PC-3 (cell line): ENCODE data around the gene ZNF814. TPM values are rescaled to one million over a fixed set of nuclear protein-coding genes. Genes with fewer than 3 reads are reported as not detected.
"Not testable (repeated sequence)": the region's sequence is repeated elsewhere in the genome, so short reads cannot be mapped to it uniquely, and the experiment has no call there.

Experiments used
- ATAC-seq: fragments of 200-7000 bp; cut with Tn5 transposase; 2 replicates; pipeline ENCODE4 v1.9.1; 2020; ENCODE audit warnings: mild to moderate bottlenecking, moderate library complexity
- BruUV-seq: library from RNA; stranded (reverse); fragments of 400-500 nt; replicated peaks from 2 replicates; lab custom pipeline; 2021; lab: Mats Ljungman, UMichigan
- CTCF ChIA-PET: fragments of 300-600 bp; sonication (Branson Sonifier 250); formaldehyde crosslinking; loops from one replicate; lab custom pipeline; 2022; ENCODE audit warnings: antibody characterized with exemption; lab: Charles Lee
- POLR2A ChIA-PET: fragments of 300-600 bp; sonication (Branson Sonifier 250); formaldehyde crosslinking; loops from one replicate; lab custom pipeline; 2022; ENCODE audit warnings: antibody characterized with exemption; ENCODE audit not compliant: unreplicated experiment; lab: Charles Lee
- DNase-seq: peaks from one replicate; pipeline ENCODE4 v3.0.0-alpha.2; 2015
- H2AFZ ChIP-seq: fragments of 300-600 bp; sonication (generic); 2 replicates; pipeline ENCODE4 v1.6.0; 2016; ENCODE audit warnings: antibody characterized with exemption, low read length
- H3F3A ChIP-seq: fragments of 300-600 bp; sonication (generic); one replicate; pipeline ENCODE4 v1.6.0; 2017; ENCODE audit warnings: antibody characterized with exemption, low read length, control low read depth, mild to moderate bottlenecking; ENCODE audit not compliant: unreplicated experiment
- H3K27ac ChIP-seq: fragments of 300-600 bp; sonication (generic); 2 replicates; pipeline ENCODE4 v1.5.1; 2016; ENCODE audit warnings: mild to moderate bottlenecking, low read length
- H3K27me3 ChIP-seq: fragments of 300-600 bp; sonication (generic); 2 replicates; pipeline ENCODE4 v1.6.1; 2016; ENCODE audit warnings: low read length, mixed read lengths
- H3K36me3 ChIP-seq: fragments of 300-600 bp; sonication (generic); 2 replicates; pipeline ENCODE4 v1.6.1; 2016; ENCODE audit warnings: low read depth, mixed run types, low read length, mixed read lengths
- H3K4me1 ChIP-seq: fragments of 300-600 bp; sonication (generic); 2 replicates; pipeline ENCODE4 v1.5.1; 2016; ENCODE audit warnings: low read length; ENCODE audit not compliant: insufficient read depth
- H3K4me2 ChIP-seq: fragments of 300-600 bp; sonication (generic); 2 replicates; pipeline ENCODE4 v1.6.0; 2016; ENCODE audit warnings: low read length
- H3K4me3 ChIP-seq: fragments of 300-600 bp; sonication (generic); 2 replicates; pipeline ENCODE4 v1.5.1; 2016; ENCODE audit warnings: mild to moderate bottlenecking, low read length, mixed read lengths
- H3K79me2 ChIP-seq: fragments of 300-600 bp; sonication (generic); 2 replicates; pipeline ENCODE4 v1.6.1; 2017; ENCODE audit warnings: low read length, mixed read lengths
- H3K9ac ChIP-seq: fragments of 300-600 bp; sonication (generic); 2 replicates; pipeline ENCODE4 v1.6.0; 2016; ENCODE audit warnings: mild to moderate bottlenecking, low read length
- H3K9me2 ChIP-seq: fragments of 300-600 bp; sonication (generic); replicated peaks from 2 replicates; pipeline ENCODE4 v1.6.1; 2016; ENCODE audit warnings: mixed run types, low read length, mixed read lengths
- H3K9me3 ChIP-seq: fragments of 300-600 bp; sonication (generic); 2 replicates; pipeline ENCODE4 v1.6.1; 2016; ENCODE audit warnings: low read length, mixed read lengths
- H4K20me1 ChIP-seq: fragments of 300-600 bp; sonication (generic); 2 replicates; pipeline ENCODE4 v1.6.1; 2016; ENCODE audit warnings: low read length, mixed read lengths
- CTCF ChIP-seq: fragments of 300-600 bp; sonication (generic); conservative IDR thresholded peaks from 2 replicates; pipeline ENCODE4 v1.5.1; 2017; ENCODE audit warnings: antibody characterized with exemption, low read depth, mild to moderate bottlenecking, low read length
- EZH2 ChIP-seq: fragments of 300-600 bp; sonication (generic); IDR thresholded peaks from one replicate; pipeline ENCODE4 v1.6.1; 2017; ENCODE audit warnings: antibody characterized with exemption, mild to moderate bottlenecking, low read length; ENCODE audit not compliant: unreplicated experiment
- EZH2phosphoT487 ChIP-seq: fragments of 300-600 bp; sonication (generic); IDR thresholded peaks from 2 replicates; pipeline ENCODE4 v1.6.1; 2018; ENCODE audit warnings: mild to moderate bottlenecking, antibody characterized with exemption, low read length, borderline replicate concordance
- intact Hi-C: fragments of 100-400 bp; cut with micrococcal nuclease; formaldehyde crosslinking; loops from 2 replicates; pipeline ENCODE4 v1.9.0; 2023
- total RNA-seq: library from RNA; depleted of rRNA; stranded (reverse); fragments of >200 nt; gene quantifications from 2 replicates; pipeline ENCODE4 v1.2.3, GENCODE V29; 2014

Gene ZNF814
- total RNA-seq, 1 experiment from 2014 or later = 3.3 TPM

GRCh38 chr19:57872450-57872849 lies 16.4 kb downstream of the ZNF814 start:
- TF ChIP-seq CTCF = no peak
- TF ChIP-seq EZH2 = no peak
- no peak for TF ChIP-seq EZH2phosphoT487
- Histone ChIP-seq H3K4me3 (no peak overlapping the region), H3K79me2 (no peaks in the 10 kb centered on the region), H3K9me2 (no peaks in the 10 kb centered on the region), H3K4me1 (no peaks in the 10 kb centered on the region), H2AFZ (no peak overlapping the region), H3K27me3 (no peaks in the 10 kb centered on the region), H3K9me3 (peaks cover 38% of the 10 kb centered on the region), H4K20me1 (no peaks in the 10 kb centered on the region), H3K27ac (no peak overlapping the region), H3K36me3 (peaks cover 45% of the 10 kb centered on the region), H3K9ac (no peak overlapping the region), H3F3A (no peaks in the 10 kb centered on the region), H3K4me2 (no peak overlapping the region)
- no peak for DNase-seq
- ATAC-seq = no peak
- ChIA-PET CTCF (no interaction called here), POLR2A (no interaction called here)
- no TSS peak for BruUV-seq
- intact Hi-C loops = no loop called here

- Histone ChIP-seq H3F3A (no peaks in the 10 kb centered on the region), H4K20me1 (no peaks in the 10 kb centered on the region), H3K9ac (no peak overlapping the region), H3K4me2 (no peak overlapping the region), H3K4me1 (no peaks in the 10 kb centered on the region), H3K27ac (no peak overlapping the region), H3K79me2 (no peaks in the 10 kb centered on the region), H3K9me3 (peaks cover 43% of the 10 kb centered on the region), H3K36me3 (peaks cover 62% of the 10 kb centered on the region), H3K27me3 (no peaks in the 10 kb centered on the region), H3K9me2 (no peaks in the 10 kb centered on the region), H2AFZ (no peak overlapping the region), H3K4me3 (no peak overlapping the region)
- ATAC-seq (no peak), DNase-seq (no peak)
- TF ChIP-seq EZH2phosphoT487 = no peak
- TF ChIP-seq CTCF = no peak
- no peak for TF ChIP-seq EZH2
- no TSS peak for BruUV-seq
- CTCF ChIA-PET = no interaction called here
- POLR2A ChIA-PET = no interaction called here
- intact Hi-C loops = no loop called here
These were observed 18.6 kb downstream of the ZNF814 start for GRCh38 chr19:57870225-57870624.

- H3K79me2 ChIP-seq, intact Hi-C loops, POLR2A ChIA-PET: not testable (repeated sequence)
These were observed 19.2 kb downstream of the ZNF814 start for GRCh38 chr19:57869655-57870054.

More at GRCh38 chr19:57869655-57870054, 19.2 kb downstream of the ZNF814 start:
- H3K9ac ChIP-seq, DNase-seq, H3K4me3 ChIP-seq, H4K20me1 ChIP-seq, H3F3A ChIP-seq, BruUV-seq, H2AFZ ChIP-seq, H3K4me1 ChIP-seq, H3K4me2 ChIP-seq, CTCF ChIA-PET, H3K27ac ChIP-seq, H3K27me3 ChIP-seq, ATAC-seq, H3K9me2 ChIP-seq: not testable (repeated sequence)
- peaks cover 43% of the 10 kb centered on the region for H3K9me3 ChIP-seq
- H3K36me3 ChIP-seq = peaks cover 67% of the 10 kb centered on the region
